ENCODE data around the gene NAA20.

The NAA20 gene

GRCh38 chr20:20076297-20077065 is 59.3 kb downstream of the NAA20 start:
- no peak for DNase-seq (ENCODE audit: low read depth)

GRCh38 chr20:20078041-20078440 is 60.9 kb downstream of the NAA20 start:
- no peak for DNase-seq (ENCODE audit: low read depth)

DNA sequence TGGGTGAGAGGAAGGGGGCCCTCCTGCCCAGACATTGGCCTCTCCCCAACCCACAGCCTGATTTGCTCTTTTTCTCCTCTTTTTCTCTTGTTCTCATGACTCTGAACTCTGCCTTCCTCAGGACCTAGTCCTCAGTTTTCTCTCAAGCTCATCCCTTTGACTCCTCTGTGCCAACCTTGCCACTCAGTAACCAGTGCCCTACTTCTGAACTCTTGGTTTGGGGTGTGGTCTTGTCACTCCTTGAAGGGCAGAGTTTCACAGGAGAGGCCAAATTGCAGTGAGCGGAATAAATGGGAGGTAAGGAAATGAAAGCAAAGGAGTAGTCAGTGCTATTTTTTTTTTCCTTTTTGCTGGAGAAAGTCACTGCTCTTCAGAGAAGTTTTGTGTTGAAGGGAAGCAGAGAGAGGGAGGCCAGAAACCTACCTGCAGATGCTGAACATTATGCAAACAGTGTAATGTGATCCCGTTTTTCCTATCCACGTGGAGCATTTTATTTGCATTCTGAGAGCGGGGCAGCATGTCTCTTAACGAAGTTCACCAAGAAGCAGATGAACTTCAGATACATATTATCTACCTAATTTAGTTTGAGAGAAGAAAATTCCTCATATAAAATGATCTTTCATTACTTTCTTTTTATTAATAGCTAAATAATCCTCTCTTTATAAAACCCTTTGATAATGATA is 62.1 kb downstream of the NAA20 start:
- DNase-seq (ENCODE audit: low read depth): no peak

Measured in stimulated activated CD8-positive, alpha-beta memory T cell treated with anti-CD3 and anti-CD28 coated beads, Interleukin-15, amount 100 ng/mL, for 24 hours (primary cell).